B cell (primary cell): ENCODE results near the gene ZFP1.

Source experiments
- CTCF ChIP-seq: fragments of 200-600 bp; IDR thresholded peaks from one replicate; pipeline ENCODE4 v1.8.0; 2022; ENCODE audit warnings: antibody characterized with exemption, mild to moderate bottlenecking
- EZH2 ChIP-seq: IDR thresholded peaks from 2 replicates; pipeline ENCODE4 v1.6.1; 2012; ENCODE audit warnings: borderline replicate concordance, low read depth, mild to moderate bottlenecking, moderate library complexity, low read length; ENCODE audit not compliant: insufficient read depth, poor library complexity, severe bottlenecking

DNA sequence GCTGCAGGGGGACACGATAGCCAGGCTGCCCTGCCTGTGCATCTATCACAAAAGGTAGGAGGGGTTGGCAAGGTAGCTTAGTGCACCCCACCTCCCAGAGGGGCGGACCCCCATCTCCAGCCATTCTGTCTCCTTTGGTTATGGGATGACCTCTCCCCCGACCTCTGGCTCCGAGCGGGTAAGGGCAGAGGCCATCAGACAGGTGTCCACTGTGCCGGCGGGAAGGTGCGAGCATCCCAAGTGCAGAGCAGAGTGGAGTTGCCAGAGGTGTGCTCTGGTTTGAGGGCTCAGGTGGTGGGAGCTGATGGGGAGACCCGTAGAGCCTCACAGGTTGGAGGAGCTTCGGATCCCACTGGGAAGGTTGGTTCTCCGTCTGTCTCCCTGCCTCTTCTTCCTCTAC is 43.5 kb upstream of the ZFP1 start:
- TF ChIP-seq CTCF (no peak), EZH2 (no peak)
